ENCODE data around the gene TRAPPC5.

Gene TRAPPC5

GRCh38 chr19:7647156-7647555 lies 33.5 kb upstream of the TRAPPC5 start:
- H3K4me3 ChIP-seq (ENCODE audit: low read depth, low read length), result no peak overlapping the region
- TF ChIP-seq CTCF (IDR thresholded peaks at IDR 0.05; ENCODE audit: low read depth, low read length), result no peak

- no peak for TF ChIP-seq CTCF (IDR thresholded peaks at IDR 0.05; ENCODE audit: low read depth, low read length)
- H3K4me3 ChIP-seq (ENCODE audit: low read depth, low read length), result no peak overlapping the region
These were observed 32.2 kb upstream of the TRAPPC5 start for GRCh38 chr19:7648265-7649014.

GRCh38 chr19:7650148-7650547 lies 30.5 kb upstream of the TRAPPC5 start:
- TF ChIP-seq CTCF (IDR thresholded peaks at IDR 0.05; ENCODE audit: low read depth, low read length), result no peak

GRCh38 chr19:7652061-7652641 lies 28.5 kb upstream of the TRAPPC5 start:
- TF ChIP-seq CTCF (IDR thresholded peaks at IDR 0.05; ENCODE audit: low read depth, low read length), result peak; percentile 95
- H3K4me3 ChIP-seq (ENCODE audit: low read depth, low read length), result peak overlapping the region; percentile 38

More at GRCh38 chr19:7650148-7650547, 30.5 kb upstream of the TRAPPC5 start:
- H3K4me3 ChIP-seq (ENCODE audit: low read depth, low read length), result no peak overlapping the region

- TF ChIP-seq CTCF (IDR thresholded peaks at IDR 0.05; ENCODE audit: low read depth, low read length), result no peak
These were observed 26.2 kb upstream of the TRAPPC5 start for GRCh38 chr19:7654401-7654800.

GRCh38 chr19:7655581-7655980 lies 25.1 kb upstream of the TRAPPC5 start:
- no peak for TF ChIP-seq CTCF (IDR thresholded peaks at IDR 0.05; ENCODE audit: low read depth, low read length)
- no peak overlapping the region for H3K4me3 ChIP-seq (ENCODE audit: low read depth, low read length)

More at GRCh38 chr19:7654401-7654800, 26.2 kb upstream of the TRAPPC5 start:
- H3K4me3 ChIP-seq (ENCODE audit: low read depth, low read length), result no peak overlapping the region

- TF ChIP-seq CTCF (IDR thresholded peaks at IDR 0.05; ENCODE audit: low read depth, low read length), result no peak
These were observed 23.4 kb upstream of the TRAPPC5 start for GRCh38 chr19:7657131-7657751.

More at GRCh38 chr19:7657131-7657751, 23.4 kb upstream of the TRAPPC5 start:
- H3K4me3 ChIP-seq (ENCODE audit: low read depth, low read length), result no peak overlapping the region
